H1 (cell line): ENCODE measurements around the gene MRPS2. TPM values are rescaled to one million over a fixed set of nuclear protein-coding genes. Genes with fewer than 3 reads are reported as not detected.

Experiments used
- CTCF ChIA-PET: fragments of 300-600 bp; sonication (Branson Sonifier 250); formaldehyde crosslinking; loops from one replicate; lab custom pipeline; 2021; ENCODE audit not compliant: partially characterized antibody; lab: Charles Lee
- POLR2A ChIA-PET: fragments of 300-600 bp; sonication (Branson Sonifier 250); formaldehyde crosslinking; loops from one replicate; lab custom pipeline; 2021; ENCODE audit warnings: inconsistent platforms; ENCODE audit not compliant: partially characterized antibody; lab: Charles Lee
- DNase-seq, 2 experiments: peaks; one replicate each; pipeline versions ENCODE4 v3.0.0 to v3.0.0-alpha.2; 2010 to 2022; ENCODE audit warnings: low spot score in 2 of 2, low read depth in 1 of 2, mixed read lengths in 1 of 2
- FAIRE-seq: peaks from 2 replicates; lab custom pipeline; 2011; peaks lifted over from hg19 to GRCh38; lab: Jason Lieb, UNC
- H2AFZ ChIP-seq: 2 replicates; pipeline ENCODE4 v1.8.1; 2012; ENCODE audit warnings: low read length, inconsistent platforms
- H2AK5ac ChIP-seq: 2 replicates; pipeline ENCODE4 v1.6.1; 2013; ENCODE audit warnings: low read depth, low read length
- H2BK120ac ChIP-seq: replicated peaks from 2 replicates; pipeline ENCODE3; 2013; ENCODE audit warnings: low read depth, low read length, inconsistent platforms
- H2BK12ac ChIP-seq: 2 replicates; pipeline ENCODE4 v1.6.1; 2013; ENCODE audit warnings: low read depth, low read length
- H2BK15ac ChIP-seq: 2 replicates; pipeline ENCODE4 v1.6.1; 2013; ENCODE audit warnings: low read length
- H2BK20ac ChIP-seq: 2 replicates; pipeline ENCODE4 v1.6.1; 2013; ENCODE audit warnings: low read length
- H2BK5ac ChIP-seq: 2 replicates; pipeline ENCODE4 v1.6.1; 2013; ENCODE audit warnings: low read depth, low read length
- H3K14ac ChIP-seq: 2 replicates; pipeline ENCODE4 v1.6.1; 2013; ENCODE audit warnings: inconsistent platforms; ENCODE audit not compliant: insufficient read length
- H3K18ac ChIP-seq: 2 replicates; pipeline ENCODE4 v1.6.1; 2013; ENCODE audit warnings: low read length; ENCODE audit errors: extremely low read depth
- H3K23ac ChIP-seq: 2 replicates; pipeline ENCODE4 v1.6.1; 2013; ENCODE audit warnings: inconsistent platforms; ENCODE audit not compliant: insufficient read length
- H3K23me2 ChIP-seq: 2 replicates; pipeline ENCODE4 v1.6.1; 2013; ENCODE audit warnings: low read depth, low read length
- H3K27ac ChIP-seq: 2 replicates; pipeline ENCODE4 v1.6.1; 2011; ENCODE audit warnings: low read depth, low read length, inconsistent platforms
- H3K27me3 ChIP-seq, 4 experiments: replicated peaks in 1 of 4; 1 replicate in 1 of 4; 2 replicates in 3 of 4; pipeline versions ENCODE4 v1.6.1 to v1.8.1; 2011 to 2013; ENCODE audit warnings: low read length in 3 of 4, mild to moderate bottlenecking in 3 of 4, inconsistent platforms in 2 of 4, mixed read lengths in 2 of 4, moderate library complexity in 1 of 4; ENCODE audit not compliant: control insufficient read depth in 3 of 4, insufficient read depth in 3 of 4; ENCODE audit errors: extremely low read depth in 1 of 4
- H3K36me3 ChIP-seq, 4 experiments: 2 replicates each; pipeline versions ENCODE4 v1.6.1 to v1.8.1; 2011 to 2013; ENCODE audit warnings: mild to moderate bottlenecking in 4 of 4, low read length in 3 of 4, moderate library complexity in 2 of 4, control low read depth in 1 of 4, inconsistent platforms in 1 of 4; ENCODE audit not compliant: insufficient read depth in 4 of 4, control insufficient read depth in 2 of 4
- H3K4ac ChIP-seq: replicated peaks from 2 replicates; pipeline ENCODE3; 2013; ENCODE audit warnings: low read length, low read depth, mixed read lengths, inconsistent platforms; ENCODE audit not compliant: insufficient read length
- H3K4me1 ChIP-seq, 4 experiments: replicated peaks in 1 of 4; 1 replicate in 1 of 4; 2 replicates in 3 of 4; pipeline versions ENCODE4 v1.6.1 to v1.8.1; 2011 to 2013; ENCODE audit warnings: low read length in 3 of 4, inconsistent platforms in 2 of 4, mixed read lengths in 1 of 4; ENCODE audit not compliant: insufficient read depth in 4 of 4, control insufficient read depth in 3 of 4
- H3K4me2 ChIP-seq, 2 experiments: 2 replicates each; pipeline versions ENCODE4 v1.6.1 to v1.8.1; 2011 to 2013; ENCODE audit warnings: low read depth in 2 of 2, low read length in 2 of 2, control low read depth in 1 of 2, inconsistent platforms in 1 of 2, mild to moderate bottlenecking in 1 of 2; ENCODE audit not compliant: insufficient read depth in 1 of 2
- H3K4me3 ChIP-seq, 4 experiments: fragments of 200-600, 300-600 bp in 1 of 4; sonication (generic), shearing (Covaris generic), sonication (Bioruptor Twin) in 1 of 4; 2 replicates each; pipeline versions ENCODE4 v1.5.1 to v1.8.1; 2011 to 2016; ENCODE audit warnings: low read length in 4 of 4, low read depth in 3 of 4, control low read depth in 2 of 4, inconsistent platforms in 2 of 4, mild to moderate bottlenecking in 2 of 4, mixed read lengths in 1 of 4, moderate library complexity in 1 of 4; ENCODE audit not compliant: insufficient read depth in 2 of 4; ENCODE audit errors: extremely low read depth in 1 of 4
- H3K56ac ChIP-seq: replicated peaks from 2 replicates; pipeline ENCODE3; 2013; ENCODE audit warnings: low read depth, mild to moderate bottlenecking, mixed read lengths, low read length, inconsistent platforms; ENCODE audit not compliant: insufficient read length
- H3K79me1 ChIP-seq: 2 replicates; pipeline ENCODE4 v1.6.1; 2013; ENCODE audit warnings: low read depth, low read length, control low read depth
- H3K79me2 ChIP-seq, 2 experiments: 2 replicates each; pipeline versions ENCODE4 v1.6.1 to v1.8.1; 2012 to 2013; ENCODE audit warnings: low read length in 2 of 2, mild to moderate bottlenecking in 2 of 2, inconsistent platforms in 1 of 2; ENCODE audit not compliant: insufficient read depth in 2 of 2, control insufficient read depth in 1 of 2
- H3K9ac ChIP-seq, 4 experiments: replicated peaks in 1 of 4; 1 replicate in 1 of 4; 2 replicates in 3 of 4; pipeline versions ENCODE4 v1.6.1 to v1.8.1; 2011 to 2013; ENCODE audit warnings: low read depth in 3 of 4, low read length in 3 of 4, control low read depth in 2 of 4, mild to moderate bottlenecking in 2 of 4, moderate library complexity in 2 of 4, inconsistent platforms in 1 of 4; ENCODE audit errors: extremely low read depth in 1 of 4
- H3K9me3 ChIP-seq, 2 experiments: 2 replicates each; pipeline versions ENCODE4 v1.6.1 to v1.8.1; 2012 to 2013; ENCODE audit warnings: mild to moderate bottlenecking in 2 of 2, moderate library complexity in 2 of 2, control low read depth in 1 of 2, inconsistent platforms in 1 of 2, low read depth in 1 of 2, low read length in 1 of 2, mixed read lengths in 1 of 2; ENCODE audit not compliant: insufficient read depth in 2 of 2
- H4K20me1 ChIP-seq, 2 experiments: replicated peaks in 1 of 2; 2 replicates each; pipeline versions ENCODE3 to v1.8.1; 2011 to 2013; ENCODE audit warnings: inconsistent platforms in 2 of 2, low read length in 2 of 2, mild to moderate bottlenecking in 1 of 2; ENCODE audit not compliant: insufficient read depth in 2 of 2, control insufficient read depth in 1 of 2
- H4K5ac ChIP-seq: 2 replicates; pipeline ENCODE4 v1.6.1; 2013; ENCODE audit warnings: low read length, low read depth, mixed read lengths, inconsistent platforms; ENCODE audit not compliant: insufficient read length
- H4K8ac ChIP-seq: 2 replicates; pipeline ENCODE4 v1.8.0; 2013; ENCODE audit warnings: mild to moderate bottlenecking, moderate library complexity, low read length, inconsistent platforms; ENCODE audit not compliant: insufficient read depth; ENCODE audit errors: extremely low read depth
- H4K91ac ChIP-seq: replicated peaks from 2 replicates; pipeline ENCODE3; 2013; ENCODE audit warnings: low read length, mixed read lengths, inconsistent platforms; ENCODE audit not compliant: insufficient read length
- POLR2AphosphoS5 ChIP-seq: IDR thresholded peaks from 2 replicates; pipeline ENCODE4 v1.6.1; 2011; ENCODE audit warnings: low read depth, low read length
- SIN3A ChIP-seq, 2 experiments: IDR thresholded peaks in 1 of 2; conservative IDR thresholded peaks in 1 of 2; 2 replicates each; pipeline ENCODE4 v1.6.1; 2011 to 2012; ENCODE audit warnings: low read length in 2 of 2, improper control_type of control experiment in 1 of 2, low read depth in 1 of 2, mild to moderate bottlenecking in 1 of 2
- ZNF274 ChIP-seq: IDR thresholded peaks from 2 replicates; pipeline ENCODE4 v1.7.0; 2012; ENCODE audit warnings: low read length, borderline replicate concordance; ENCODE audit errors: extremely low read depth
- WGBS, 2 experiments: shearing (Covaris generic) in 1 of 2; methylation state at CpG; one replicate each; pipeline versions ENCODE4 v1.1.6 to v1.1.7; 2013 to 2015; ENCODE audit warnings: low lambda C conversion rate in 2 of 2, mixed read lengths in 2 of 2, inconsistent platforms in 1 of 2, low coverage in 1 of 2, missing lambda C conversion rate in 1 of 2; ENCODE audit not compliant: insufficient replicate concordance in 2 of 2, insufficient coverage in 1 of 2, insufficient read length in 1 of 2; ENCODE audit errors: extremely low coverage in 1 of 2, missing lambda C conversion rate in 1 of 2; 5-methylcytosine and 5-hydroxymethylcytosine counted together
- polyA plus RNA-seq, 7 experiments: library from polyadenylated mRNA; depleted of rRNA in 3 of 7; stranded (reverse) in 5 of 7; unstranded in 2 of 7; fragments of >200 nt in 5 of 7; fragments of 200-250 nt in 2 of 7; gene quantifications; 1 replicate in 5 of 7; 2 replicates in 1 of 7; 4 replicates in 1 of 7; pipeline versions ENCODE4 v1.2.1 to v1.2.3, GENCODE V29; 2011 to 2013; ENCODE audit warnings: missing spikeins in 2 of 7, mixed read lengths in 2 of 7
- total RNA-seq: library from RNA; stranded (reverse); fragmentation: NEBNext Ultra II Directional; extraction: Animal tissue kit (Norgen Biotek cat#: 25700); gene quantifications from 2 replicates; pipeline ENCODE4 v1.2.1, GENCODE V29; 2021

Gene MRPS2
- total and polyA plus RNA-seq, 2 of the 8 experiments (the other 6 are each of a cell fraction or from before 2014, with no cell fraction given): 78.6 to 476 TPM

DNA sequence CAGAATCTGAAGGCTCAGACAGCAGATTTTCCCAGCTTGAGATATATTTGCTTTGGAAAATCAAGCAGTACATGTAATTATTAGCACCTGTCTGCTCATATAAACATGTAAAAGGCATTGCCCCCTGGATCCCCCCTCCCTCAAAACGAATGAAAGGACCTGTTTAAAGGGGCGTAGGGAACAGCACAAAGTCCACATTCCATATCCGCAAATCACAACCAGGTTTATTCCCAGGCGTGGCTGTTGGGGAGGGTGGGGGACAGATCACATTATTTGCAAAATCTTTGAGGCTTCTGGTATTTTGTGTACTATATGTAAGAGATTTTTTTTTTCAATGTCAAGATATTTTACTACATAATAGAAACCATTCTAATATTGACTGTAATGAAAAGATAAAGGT lies 8.7 kb upstream of the MRPS2 start:
- H3K9ac ChIP-seq: no peak overlapping the region
- H4K5ac ChIP-seq: no peak overlapping the region
- no peak overlapping the region for H3K18ac ChIP-seq
- H2BK12ac ChIP-seq: no peak overlapping the region
- no peak overlapping the region for H4K8ac ChIP-seq
- H2BK5ac ChIP-seq: no peak overlapping the region
- WGBS, 2 experiments: 77% methylated on average over 4 of the region's 4 CpGs; no CpG with 5 or more reads in 1 of the 2 experiments
- H3K4me1 ChIP-seq: peaks cover 0 to 2% (median 0%) of the 10 kb centered on the region in 4 experiments; a peak in 1 of 7 replicates
- no peak overlapping the region for H2BK15ac ChIP-seq
- H3K79me1 ChIP-seq: no peaks in the 10 kb centered on the region
- H3K9me3 ChIP-seq: no peaks in the 10 kb centered on the region
- no peak for DNase-seq
- no peak overlapping the region for H4K91ac ChIP-seq
- no peak for FAIRE-seq
- no peaks in the 10 kb centered on the region; a peak in 1 of 7 replicates for H3K27me3 ChIP-seq
- peaks cover 0 to 5% of the 10 kb centered on the region in 2 experiments for H4K20me1 ChIP-seq
- H3K4me3 ChIP-seq: no peak overlapping the region
- H2AFZ ChIP-seq: no peak overlapping the region
- H3K4ac ChIP-seq: no peak overlapping the region
- TF ChIP-seq SIN3A (conservative IDR thresholded peaks at IDR 0.05 in 1 of 2, IDR thresholded peaks at IDR 0.05 in 1 of 2; ENCODE audit: low read depth in 1 of 2, low read length in 2 of 2) (no peak), ZNF274 (no peak), POLR2AphosphoS5 (no peak)
- H2BK120ac ChIP-seq: no peak overlapping the region
- H2BK20ac ChIP-seq: no peak overlapping the region
- no peak overlapping the region for H3K14ac ChIP-seq
- H3K79me2 ChIP-seq: no peaks in the 10 kb centered on the region
- ChIA-PET CTCF (interaction anchor here (0.6 to 2.7 kb wide), 3 partner anchors 10 to 323 kb away, joined by 4 to 9 read pairs (median 5); no protein-coding TSS in a partner anchor), POLR2A (interaction anchor here (0.7 to 2.2 kb wide), 2 partner anchors 8 to 13 kb away, joined by 3 to 8 read pairs; no protein-coding TSS in a partner anchor)
- H3K56ac ChIP-seq: no peak overlapping the region
- H3K23ac ChIP-seq: no peak overlapping the region
- H3K23me2 ChIP-seq: no peaks in the 10 kb centered on the region
- no peak overlapping the region for H3K27ac ChIP-seq
- no peak overlapping the region for H3K4me2 ChIP-seq
- no peak overlapping the region for H2AK5ac ChIP-seq
- H3K36me3 ChIP-seq: peaks cover 2 to 18% (median 11%) of the 10 kb centered on the region in 4 experiments; a peak in 6 of 8 replicates
